Dendritic cell treated with granulocyte-macrophage colony-stimulating factor and Interleukin-4, amounts not matched to agents 40 ng/mL and 50 ng/mL, for 4 days (primary cell): ENCODE results near the gene PLCH1.

Experiments used
- H3K27ac Mint-ChIP-seq: one replicate; pipeline ENCODE4 v1.8.0; 2022; ENCODE audit warnings: mild to moderate bottlenecking, mixed read lengths
- H3K27me3 Mint-ChIP-seq: one replicate; pipeline ENCODE4 v1.8.0; 2022; ENCODE audit warnings: mild to moderate bottlenecking, mixed read lengths
- H3K36me3 Mint-ChIP-seq: one replicate; pipeline ENCODE4 v1.8.0; 2022; ENCODE audit warnings: low read depth, mixed read lengths
- H3K4me1 Mint-ChIP-seq: one replicate; pipeline ENCODE4 v1.8.0; 2022; ENCODE audit warnings: low read depth, mixed read lengths
- H3K4me3 Mint-ChIP-seq: one replicate; pipeline ENCODE4 v1.8.0; 2022; ENCODE audit warnings: mild to moderate bottlenecking, moderate library complexity, mixed read lengths
- H3K9me3 Mint-ChIP-seq: one replicate; pipeline ENCODE4 v1.8.0; 2022; ENCODE audit warnings: mixed read lengths
- intact Hi-C: fragments of 100-400 bp; cut with micrococcal nuclease; formaldehyde crosslinking; loops from one replicate; pipeline ENCODE4 v1.15.0; 2022

The PLCH1 gene

GRCh38 chr3:155609586-155609985 lies 135.3 kb downstream of the PLCH1 start:
- intact Hi-C loops = no loop called here
- Mint-ChIP-seq H3K27ac (no peak overlapping the region), H3K36me3 (no peaks in the 10 kb centered on the region), H3K4me3 (no peak overlapping the region), H3K9me3 (peaks cover 34% of the 10 kb centered on the region), H3K27me3 (no peaks in the 10 kb centered on the region), H3K4me1 (no peaks in the 10 kb centered on the region)

DNA sequence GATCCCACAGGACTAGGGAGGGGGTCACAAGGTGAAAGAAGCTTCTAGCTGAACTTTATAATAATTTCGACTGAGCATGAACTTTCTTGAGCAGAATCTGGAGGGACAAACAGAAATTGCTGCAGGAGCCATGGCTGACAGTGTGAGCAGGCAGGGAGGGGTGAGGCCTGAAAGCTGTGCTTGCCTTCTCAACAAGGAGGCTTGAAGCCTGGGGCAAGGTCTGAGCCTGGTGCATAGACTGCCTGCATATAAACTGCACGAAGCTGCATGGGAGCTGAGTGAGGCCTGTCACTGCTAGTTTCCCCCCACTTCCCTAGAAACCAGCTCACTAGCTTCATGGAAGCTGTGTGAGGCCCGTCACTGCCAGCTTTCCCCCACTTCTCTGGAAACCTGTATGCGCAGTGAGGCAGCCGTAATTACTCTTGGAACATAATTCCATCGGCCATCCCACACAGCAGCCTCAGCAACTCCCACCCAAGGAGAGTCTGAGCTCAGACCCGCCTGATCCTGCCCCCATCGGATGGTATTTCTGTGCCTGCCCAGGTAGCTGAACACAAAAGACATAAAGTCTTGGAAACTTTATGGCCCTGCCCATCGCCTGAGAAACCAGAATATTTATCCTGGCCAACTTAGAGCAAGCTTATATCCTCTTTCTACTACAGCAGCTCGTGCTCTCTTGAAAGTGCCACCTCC lies 136.5 kb downstream of the PLCH1 start:
- no peak overlapping the region for H3K4me3 Mint-ChIP-seq
- peaks cover 33% of the 10 kb centered on the region for H3K9me3 Mint-ChIP-seq
- intact Hi-C loops = no loop called here
- no peaks in the 10 kb centered on the region for H3K36me3 Mint-ChIP-seq
- no peaks in the 10 kb centered on the region for H3K4me1 Mint-ChIP-seq
- H3K27ac Mint-ChIP-seq = no peak overlapping the region
- H3K27me3 Mint-ChIP-seq = no peaks in the 10 kb centered on the region

- Mint-ChIP-seq H3K27me3 (no peaks in the 10 kb centered on the region), H3K9me3 (peaks cover 27% of the 10 kb centered on the region), H3K4me3 (no peak overlapping the region), H3K27ac (no peak overlapping the region), H3K4me1 (no peaks in the 10 kb centered on the region), H3K36me3 (no peaks in the 10 kb centered on the region)
- intact Hi-C loops = no loop called here
Measured at GRCh38 chr3:155607761-155608160, 137.1 kb downstream of the PLCH1 start.

GRCh38 chr3:155605571-155605970 lies 139.3 kb downstream of the PLCH1 start:
- Mint-ChIP-seq H3K4me3 (no peak overlapping the region), H3K4me1 (no peaks in the 10 kb centered on the region), H3K9me3 (peaks cover 17% of the 10 kb centered on the region), H3K36me3 (no peaks in the 10 kb centered on the region), H3K27me3 (no peaks in the 10 kb centered on the region), H3K27ac (no peak overlapping the region)
- intact Hi-C loops = no loop called here

- H3K4me3 Mint-ChIP-seq = no peak overlapping the region
- peaks cover 16% of the 10 kb centered on the region for H3K9me3 Mint-ChIP-seq
- intact Hi-C loops = no loop called here
- H3K4me1 Mint-ChIP-seq = no peaks in the 10 kb centered on the region
- H3K27ac Mint-ChIP-seq = no peak overlapping the region
- H3K27me3 Mint-ChIP-seq = no peaks in the 10 kb centered on the region
- H3K36me3 Mint-ChIP-seq = no peaks in the 10 kb centered on the region
Measured at GRCh38 chr3:155604967-155605366, 139.9 kb downstream of the PLCH1 start.

DNA sequence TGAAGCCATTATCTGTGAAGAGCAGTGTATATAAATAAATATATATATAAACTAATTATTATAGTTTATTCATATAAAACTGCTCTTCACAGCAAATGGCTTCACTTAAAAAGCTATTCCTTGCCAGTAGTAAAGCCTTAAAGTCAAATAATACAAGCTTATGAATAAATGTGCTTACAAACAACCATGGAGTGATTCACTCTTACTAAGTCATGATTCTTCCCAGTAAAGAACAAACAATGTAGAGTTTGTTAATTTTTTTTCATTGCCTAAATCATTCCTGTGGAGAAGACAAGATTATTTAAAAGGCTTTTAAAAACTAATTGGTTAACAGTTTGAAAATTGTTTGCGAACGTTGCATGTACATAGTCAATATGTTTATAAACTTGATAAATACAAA lies 140.7 kb downstream of the PLCH1 start:
- intact Hi-C loops = no loop called here
- Mint-ChIP-seq H3K9me3 (peaks cover 8% of the 10 kb centered on the region), H3K27me3 (no peaks in the 10 kb centered on the region), H3K4me1 (no peaks in the 10 kb centered on the region), H3K36me3 (no peaks in the 10 kb centered on the region), H3K27ac (no peak overlapping the region), H3K4me3 (no peak overlapping the region)

- H3K9me3 Mint-ChIP-seq = no peaks in the 10 kb centered on the region
- no peaks in the 10 kb centered on the region for H3K27me3 Mint-ChIP-seq
- H3K4me3 Mint-ChIP-seq = no peak overlapping the region
- H3K27ac Mint-ChIP-seq = no peak overlapping the region
- intact Hi-C loops = no loop called here
- no peaks in the 10 kb centered on the region for H3K4me1 Mint-ChIP-seq
- no peaks in the 10 kb centered on the region for H3K36me3 Mint-ChIP-seq
Measured at GRCh38 chr3:155603302-155603701, 141.6 kb downstream of the PLCH1 start.

GRCh38 chr3:155602307-155602706 lies 142.6 kb downstream of the PLCH1 start:
- no peak overlapping the region for H3K4me3 Mint-ChIP-seq
- no peaks in the 10 kb centered on the region for H3K27me3 Mint-ChIP-seq
- H3K9me3 Mint-ChIP-seq = no peaks in the 10 kb centered on the region
- no peak overlapping the region for H3K27ac Mint-ChIP-seq
- no peaks in the 10 kb centered on the region for H3K36me3 Mint-ChIP-seq
- no peaks in the 10 kb centered on the region for H3K4me1 Mint-ChIP-seq
- intact Hi-C loops = no loop called here

DNA sequence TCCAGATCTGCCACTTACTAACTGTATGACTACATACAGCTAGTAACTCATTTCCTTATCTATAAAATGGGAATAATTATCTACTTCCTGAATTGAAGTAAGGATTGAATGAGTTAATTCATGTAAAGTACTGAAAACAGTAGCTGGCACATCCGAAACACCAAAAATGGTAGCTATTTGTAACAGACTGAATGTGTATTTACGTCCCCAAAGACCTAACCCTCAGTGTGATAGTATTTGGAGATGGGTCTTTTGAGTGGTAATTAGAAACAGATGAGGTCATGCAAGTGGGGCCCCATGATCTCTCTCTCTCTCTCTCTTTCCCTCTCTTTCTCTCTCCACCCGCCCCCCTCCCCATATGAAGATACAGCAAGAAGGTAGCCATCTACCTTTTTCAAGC lies 146.2 kb downstream of the PLCH1 start:
- H3K27me3 Mint-ChIP-seq = no peaks in the 10 kb centered on the region
- no peaks in the 10 kb centered on the region for H3K9me3 Mint-ChIP-seq
- intact Hi-C loops = no loop called here
- no peak overlapping the region for H3K27ac Mint-ChIP-seq
- no peaks in the 10 kb centered on the region for H3K4me1 Mint-ChIP-seq
- H3K36me3 Mint-ChIP-seq = no peaks in the 10 kb centered on the region
- no peak overlapping the region for H3K4me3 Mint-ChIP-seq

DNA sequence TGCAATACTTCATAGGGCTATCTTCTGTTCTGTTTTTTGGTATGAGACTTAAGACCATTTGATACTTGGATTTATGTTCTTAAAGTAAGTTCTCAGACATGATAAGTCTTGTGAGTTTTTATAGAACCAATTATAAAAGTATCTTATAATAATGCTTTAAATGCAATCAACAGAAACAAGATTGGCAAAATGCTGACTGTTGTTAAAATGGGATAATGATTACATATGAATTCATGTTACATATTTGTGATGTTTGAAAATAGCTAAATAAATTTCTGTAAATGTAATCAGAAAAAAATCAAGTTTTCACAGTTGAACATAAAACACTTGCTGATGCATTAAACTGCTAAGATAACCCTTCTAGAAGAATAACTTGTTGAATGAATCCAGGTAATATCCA lies 148.3 kb downstream of the PLCH1 start:
- no peaks in the 10 kb centered on the region for H3K9me3 Mint-ChIP-seq

GRCh38 chr3:155595371-155595770 lies 149.5 kb downstream of the PLCH1 start:
- Mint-ChIP-seq H3K27ac (no peak overlapping the region), H3K36me3 (no peaks in the 10 kb centered on the region), H3K4me3 (no peak overlapping the region), H3K27me3 (no peaks in the 10 kb centered on the region), H3K4me1 (no peaks in the 10 kb centered on the region), H3K9me3 (no peaks in the 10 kb centered on the region)
- intact Hi-C loops = no loop called here

More for the DNA sequence above, 148.3 kb downstream of the PLCH1 start:
- H3K27ac Mint-ChIP-seq = no peak overlapping the region
- H3K4me1 Mint-ChIP-seq = no peaks in the 10 kb centered on the region
- no peaks in the 10 kb centered on the region for H3K36me3 Mint-ChIP-seq
- no peak overlapping the region for H3K4me3 Mint-ChIP-seq
- H3K27me3 Mint-ChIP-seq = no peaks in the 10 kb centered on the region
- intact Hi-C loops = no loop called here

DNA sequence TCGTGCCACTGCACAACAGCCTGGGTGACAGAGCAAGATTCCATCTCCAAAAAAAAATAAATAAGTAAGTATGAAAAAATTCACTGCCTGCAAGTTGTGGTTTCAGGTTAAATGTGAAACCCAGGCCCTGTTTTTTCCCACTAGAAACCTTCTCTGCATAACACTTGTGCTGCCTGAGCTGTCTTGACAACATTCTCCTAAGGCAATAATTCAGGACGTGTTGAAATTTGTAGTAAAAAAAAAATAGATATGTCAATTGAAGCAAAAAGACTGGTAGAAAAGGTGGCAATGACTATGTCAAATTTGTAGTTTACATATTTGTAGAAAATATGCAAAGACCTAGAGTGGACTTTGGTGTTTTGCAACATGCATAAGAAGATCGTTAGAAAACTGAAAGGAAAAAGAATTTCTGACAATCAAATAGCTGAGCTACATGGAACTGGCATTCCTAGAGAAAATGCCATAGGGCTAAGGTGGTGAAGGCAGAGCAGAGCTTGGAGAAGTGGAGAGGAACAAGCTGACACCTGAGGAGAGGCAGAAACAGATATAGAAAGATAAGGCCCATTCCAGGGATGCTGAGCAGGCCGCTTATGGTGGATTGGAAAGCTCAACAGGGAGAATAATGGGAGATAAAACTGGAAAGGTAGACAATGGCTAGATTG lies 150.2 kb downstream of the PLCH1 start:
- H3K4me3 Mint-ChIP-seq = no peak overlapping the region
- intact Hi-C loops = no loop called here
- no peaks in the 10 kb centered on the region for H3K9me3 Mint-ChIP-seq

GRCh38 chr3:155587581-155587980 lies 157.3 kb downstream of the PLCH1 start:
- H3K27me3 Mint-ChIP-seq = no peaks in the 10 kb centered on the region

More for the DNA sequence above, 150.2 kb downstream of the PLCH1 start:
- no peaks in the 10 kb centered on the region for H3K27me3 Mint-ChIP-seq
- no peaks in the 10 kb centered on the region for H3K36me3 Mint-ChIP-seq
- no peak overlapping the region for H3K27ac Mint-ChIP-seq
- H3K4me1 Mint-ChIP-seq = no peaks in the 10 kb centered on the region

DNA sequence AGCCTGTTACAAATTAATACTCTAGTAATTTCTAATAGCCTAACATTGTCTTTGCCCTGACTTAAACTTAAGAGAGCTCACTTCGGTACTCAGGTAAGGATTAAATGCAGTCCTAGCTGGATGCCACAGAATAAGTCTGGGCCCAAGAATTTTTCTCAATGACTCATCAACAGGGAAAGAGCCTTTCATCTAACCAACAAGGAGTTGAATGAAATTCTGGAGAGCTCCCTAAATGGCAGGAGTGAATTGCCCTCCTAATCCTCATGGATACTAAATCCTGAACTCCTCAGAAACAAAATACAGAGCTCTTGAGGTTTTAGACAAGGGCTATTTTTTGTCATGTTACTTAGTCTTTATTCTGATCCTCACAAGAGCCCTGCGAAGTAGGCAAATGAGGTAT lies 159.5 kb downstream of the PLCH1 start:
- H3K9me3 Mint-ChIP-seq = no peaks in the 10 kb centered on the region
- no peak overlapping the region for H3K27ac Mint-ChIP-seq
- no peaks in the 10 kb centered on the region for H3K27me3 Mint-ChIP-seq
- H3K4me3 Mint-ChIP-seq = no peak overlapping the region
- intact Hi-C loops = no loop called here
- H3K36me3 Mint-ChIP-seq = no peaks in the 10 kb centered on the region
- peaks cover 6% of the 10 kb centered on the region for H3K4me1 Mint-ChIP-seq

More at GRCh38 chr3:155587581-155587980, 157.3 kb downstream of the PLCH1 start:
- intact Hi-C loops = no loop called here
- Mint-ChIP-seq H3K4me3 (no peak overlapping the region), H3K4me1 (no peaks in the 10 kb centered on the region), H3K36me3 (no peaks in the 10 kb centered on the region), H3K9me3 (no peaks in the 10 kb centered on the region), H3K27ac (no peak overlapping the region)

GRCh38 chr3:155581579-155581978 lies 163.3 kb downstream of the PLCH1 start:
- H3K9me3 Mint-ChIP-seq = no peaks in the 10 kb centered on the region
- no peaks in the 10 kb centered on the region for H3K36me3 Mint-ChIP-seq
- H3K4me1 Mint-ChIP-seq = peaks cover 6% of the 10 kb centered on the region
- intact Hi-C loops = no loop called here
- peak overlapping the region; percentile 34 for H3K27ac Mint-ChIP-seq
- H3K4me3 Mint-ChIP-seq = peak overlapping the region; percentile 61
- H3K27me3 Mint-ChIP-seq = peaks cover 1% of the 10 kb centered on the region
